Sciatic nerve (tissue), 2 donors: Measurements from ENCODE around the gene INPP5F. TPM values are rescaled to one million over a fixed set of nuclear protein-coding genes. Genes with fewer than 3 reads are reported as not detected.
A peak's percentile ranks its signal among the peaks of the same experiment; 100 is the strongest.

ENCODE experiments used
- ATAC-seq: fragments of 200-7000 bp; cut with Tn5 transposase; one replicate; pipeline ENCODE4 v1.9.1; 2020; ENCODE audit warnings: mild to moderate bottlenecking, moderate library complexity
- DNase-seq: peaks from one replicate; pipeline ENCODE4 v3.0.0-alpha.2; 2020; ENCODE audit warnings: low spot score
- intact Hi-C: fragments of 100-400 bp; cut with DNase I; formaldehyde crosslinking; loops from one replicate; pipeline ENCODE4 v1.14.2; 2022
- total RNA-seq: library from RNA; stranded (reverse); fragmentation: NEBNext Ultra II Directional; extraction: Animal tissue kit (Norgen Biotek cat#: 25700); gene quantifications from one replicate; pipeline ENCODE4 v1.2.1, GENCODE V29; 2021
- donor health status: DM: no; HTN: no; CAD: no.
- donor health status: DM: no; HTN: no; CAD: no.

INPP5F gene
- total RNA-seq, 1 donor from 2014 or later, result 50.6 TPM

DNA sequence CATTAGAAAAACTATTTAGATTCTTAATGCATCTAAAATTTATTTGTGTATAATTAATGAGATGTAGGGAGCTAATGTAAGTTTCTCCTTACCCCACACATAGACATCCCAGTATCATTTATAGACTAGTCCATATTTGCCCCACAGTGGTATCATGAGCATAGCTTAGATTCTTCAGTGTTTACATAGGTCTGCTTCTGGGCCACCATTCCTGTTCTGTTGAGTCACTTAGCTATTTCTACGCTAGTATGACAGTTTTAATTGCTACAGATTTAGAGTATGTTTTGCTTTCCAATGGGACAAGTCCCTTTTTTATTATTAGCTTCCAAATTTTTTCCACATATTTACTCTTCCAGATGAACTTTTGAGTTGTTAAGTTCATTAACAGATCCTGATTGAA lies 77.4 kb downstream of the INPP5F start:
- DNase-seq (no peak), ATAC-seq (no peak)
- intact Hi-C loops, result no loop called here

DNA sequence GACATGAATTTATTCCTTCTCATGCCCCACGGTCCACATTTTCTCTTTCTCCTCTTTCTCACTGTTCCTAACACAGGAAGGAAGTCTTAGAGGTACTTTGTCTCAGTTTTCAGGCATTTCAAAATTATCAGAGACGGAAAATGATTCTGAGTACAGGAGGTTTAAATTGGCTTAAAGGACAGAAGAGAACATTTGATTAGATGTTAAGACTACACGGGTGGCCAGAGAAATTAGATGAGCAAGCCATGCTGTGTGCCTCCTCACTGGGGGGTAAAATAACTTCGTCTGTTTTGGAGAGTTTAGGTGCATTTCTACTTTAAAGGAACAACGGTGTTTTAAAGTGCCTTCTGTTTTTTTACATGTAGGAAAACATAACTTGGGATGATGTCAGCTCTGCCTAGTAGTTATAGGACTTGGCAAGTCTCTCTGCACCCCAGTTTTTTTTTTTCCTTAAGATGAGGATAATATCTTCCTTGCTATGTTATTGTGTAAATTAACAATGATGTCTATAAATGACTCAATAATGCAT lies 79.9 kb downstream of the INPP5F start:
- intact Hi-C loops, result no loop called here
- no peak for ATAC-seq
- DNase-seq, result no peak

DNA sequence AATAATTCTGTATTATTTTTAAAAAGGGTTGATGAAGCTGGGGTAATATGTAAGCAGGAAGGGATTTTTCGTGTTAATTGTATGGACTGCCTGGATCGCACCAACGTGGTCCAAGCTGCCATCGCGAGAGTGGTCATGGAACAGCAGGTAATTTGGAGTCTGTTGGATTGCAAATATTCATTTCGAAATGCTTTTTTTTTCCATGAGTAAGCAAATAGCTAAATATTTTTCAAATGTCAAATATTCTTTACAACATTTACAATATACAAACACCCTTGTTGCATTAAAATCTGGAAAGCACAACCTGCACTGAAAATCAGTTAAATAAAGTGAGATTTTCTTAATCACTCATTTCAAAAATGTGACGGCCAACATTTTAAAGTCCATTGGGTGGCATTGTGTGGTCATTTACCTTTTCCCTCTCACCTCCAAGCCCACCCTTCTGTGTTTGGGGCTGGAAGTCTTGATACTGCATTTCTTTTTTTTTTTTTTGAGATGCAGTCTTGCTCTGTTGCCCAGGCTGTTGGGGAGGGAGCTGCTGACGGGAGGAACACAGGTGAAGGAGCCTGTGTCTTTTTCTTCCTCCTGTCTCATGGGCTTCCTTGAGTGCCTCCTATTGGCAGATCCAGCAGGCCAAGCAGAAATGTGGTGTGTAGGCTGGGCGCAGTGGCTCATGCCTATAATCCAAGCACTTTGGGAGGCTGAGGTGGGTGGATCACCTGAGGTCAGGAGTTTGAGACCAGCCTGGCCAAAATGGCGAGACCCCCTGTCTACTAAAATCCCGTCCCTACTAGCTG lies 80.7 kb downstream of the INPP5F start:
- ATAC-seq (no peak), DNase-seq (no peak)
- intact Hi-C loops, result no loop called here

DNA sequence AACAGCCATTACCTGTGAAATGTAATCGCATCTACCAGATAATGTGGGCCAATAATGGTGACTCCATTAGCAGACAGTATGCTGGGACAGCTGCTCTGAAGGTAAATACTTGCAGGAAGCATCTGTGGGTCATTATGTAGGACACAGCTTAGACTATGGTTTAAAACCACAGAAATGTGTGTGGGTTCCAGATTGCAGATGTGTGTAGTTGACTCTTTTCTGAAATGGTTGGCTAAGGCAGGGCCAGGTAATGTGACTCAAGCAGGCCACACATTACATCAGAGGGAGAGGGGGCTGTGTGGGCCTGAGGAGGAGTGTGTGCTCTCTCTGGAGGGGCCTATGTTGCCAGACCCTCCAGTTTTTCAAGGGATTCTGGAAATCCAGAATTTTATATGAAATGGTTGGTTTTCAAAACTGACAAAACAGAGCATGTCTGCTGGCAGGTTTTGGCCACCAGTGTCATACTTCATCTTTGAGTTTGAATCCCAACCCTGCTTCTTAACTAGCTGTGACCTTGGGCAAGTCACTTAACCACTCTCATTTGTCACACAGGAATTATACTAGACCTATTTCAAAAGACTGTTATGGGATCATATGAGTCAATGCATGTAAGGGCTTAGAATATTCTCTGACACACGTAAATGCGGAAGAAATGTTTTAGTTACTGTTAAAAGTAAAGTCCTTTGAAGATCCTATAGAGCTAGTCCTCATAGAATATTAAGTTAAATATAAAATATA lies 82.3 kb downstream of the INPP5F start:
- ATAC-seq, result no peak
- no peak for DNase-seq
- intact Hi-C loops, result no loop called here

DNA sequence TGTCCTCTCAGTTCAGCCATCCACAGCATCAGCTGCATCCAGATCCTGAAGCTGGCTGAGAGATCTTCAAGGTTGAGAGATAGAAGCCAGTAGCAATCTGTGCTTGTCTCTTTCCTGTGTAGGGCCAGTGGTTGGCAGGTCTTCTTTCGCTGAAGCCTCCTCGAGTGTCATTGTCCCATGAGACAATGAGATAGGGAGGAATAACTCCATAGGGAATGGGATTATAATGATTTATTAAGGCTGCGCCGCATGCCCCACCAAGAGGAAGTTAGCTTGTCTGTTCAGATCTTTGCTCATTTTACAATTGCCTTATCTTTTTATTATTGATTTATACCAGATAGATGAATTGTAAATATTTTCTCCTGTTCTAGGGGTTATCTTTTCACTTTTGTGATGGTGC lies 85.3 kb downstream of the INPP5F start:
- no peak for DNase-seq
- no peak for ATAC-seq
- intact Hi-C loops, result no loop called here

DNA sequence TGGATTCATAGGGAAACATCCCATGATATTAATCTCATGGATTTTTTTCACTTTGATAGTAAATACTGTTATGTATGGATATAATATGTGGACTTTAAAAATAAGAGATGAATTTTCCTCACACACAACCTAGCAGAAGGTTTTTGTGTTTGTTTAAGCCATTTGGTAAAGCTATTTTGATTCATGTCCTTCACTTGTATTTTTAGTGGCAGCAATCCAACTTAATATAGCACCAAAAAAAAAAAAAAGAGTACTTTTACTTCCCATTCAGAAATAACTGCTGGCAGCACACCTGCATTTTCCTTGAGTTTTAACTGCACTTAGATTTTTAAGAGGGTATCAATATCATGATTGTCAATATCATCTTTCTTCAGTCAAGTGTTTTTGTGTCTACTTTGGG lies 86.8 kb downstream of the INPP5F start:
- intact Hi-C loops, result no loop called here
- ATAC-seq, result no peak
- no peak for DNase-seq

DNA sequence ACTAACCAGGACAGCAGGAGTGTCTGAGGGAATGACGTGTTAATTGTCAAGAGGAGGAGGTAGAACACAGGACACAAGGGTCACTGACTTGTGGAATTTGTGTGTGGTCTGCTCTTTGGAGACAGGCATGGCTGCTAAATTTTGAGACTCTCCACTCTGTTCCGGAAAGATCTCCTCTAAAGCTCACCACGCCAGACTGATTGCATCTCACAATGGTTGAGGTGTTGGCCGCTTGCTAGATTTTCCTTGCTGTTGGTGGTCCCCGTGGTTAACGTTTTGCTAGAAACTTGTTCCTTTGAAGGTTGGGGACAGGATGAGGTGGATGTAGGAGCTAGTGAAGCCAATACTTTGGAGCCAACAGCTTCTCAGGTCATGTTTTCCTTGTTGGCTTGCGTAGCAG lies 89.8 kb downstream of the INPP5F start:
- ATAC-seq, result no peak
- intact Hi-C loops, result no loop called here

DNA sequence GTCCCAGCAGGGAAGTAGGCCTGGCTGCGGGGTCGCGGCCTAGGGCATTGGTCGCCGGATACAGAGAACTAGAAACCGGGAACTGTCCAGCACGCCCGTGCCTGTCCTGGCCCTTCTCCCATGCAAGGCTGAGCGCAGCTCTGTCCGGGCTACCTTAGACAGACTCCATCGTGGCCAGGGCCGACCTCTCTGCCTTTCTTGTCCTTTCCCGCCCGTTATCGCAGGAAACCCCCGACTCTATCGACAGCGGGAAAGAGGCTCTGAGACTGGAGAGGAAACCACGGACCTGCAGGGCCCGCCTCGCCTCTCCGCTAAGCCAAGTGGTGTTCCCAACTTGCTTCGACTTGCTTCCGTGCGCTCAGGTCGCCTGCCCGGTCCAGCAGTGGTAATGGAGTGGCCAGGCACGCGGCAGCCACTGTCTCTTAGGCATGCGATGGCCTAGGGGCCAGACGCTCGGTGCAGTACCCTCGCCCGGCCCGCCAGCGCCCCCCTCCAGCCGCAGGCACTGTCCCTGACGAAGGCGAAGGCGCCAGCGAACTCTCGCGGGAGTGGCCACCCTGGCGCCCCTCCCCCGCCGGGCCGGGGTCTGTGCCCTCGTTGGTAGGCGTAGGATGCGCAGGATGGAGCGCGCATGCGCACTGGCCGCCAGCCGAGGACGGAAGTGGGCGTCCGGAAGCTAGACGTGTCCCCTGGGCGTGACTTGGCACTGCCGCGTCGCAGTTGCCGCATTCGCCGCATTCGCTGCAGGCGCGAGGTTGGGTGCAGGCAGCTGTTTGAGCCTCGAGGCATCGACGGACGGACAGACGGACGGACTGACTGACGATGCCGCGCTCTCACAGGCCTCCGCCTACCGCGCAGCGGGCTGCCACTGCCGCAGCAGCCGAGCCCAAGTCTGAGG lies 92.4 kb downstream of the INPP5F start:
- intact Hi-C loops, result no loop called here
- peak; percentile 83 for DNase-seq
- ATAC-seq, result peak; percentile 91

More for the DNA sequence above, 89.8 kb downstream of the INPP5F start:
- DNase-seq, result no peak

DNA sequence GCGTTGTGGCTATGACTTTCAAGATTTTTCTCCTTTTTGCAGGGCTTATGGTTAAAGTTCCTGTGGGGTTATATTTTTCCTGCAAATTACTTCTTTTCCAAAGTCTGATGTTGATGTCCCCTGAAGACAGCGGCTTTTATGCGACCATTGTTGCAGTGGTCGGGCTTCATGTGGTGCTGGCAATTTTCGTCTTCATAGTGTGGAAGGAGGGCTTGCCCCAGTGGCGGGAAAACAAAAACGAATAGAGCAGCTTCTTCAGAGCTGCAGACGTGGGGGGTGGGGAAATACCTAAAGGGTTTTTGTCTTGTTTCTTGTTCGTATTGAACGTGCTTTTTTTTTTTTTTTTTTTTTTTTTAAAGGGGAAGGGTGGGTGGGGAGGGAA lies 93.0 kb downstream of the INPP5F start:
- DNase-seq (no peak), ATAC-seq (peak; percentile 17)
- intact Hi-C loops, result no loop called here

DNA sequence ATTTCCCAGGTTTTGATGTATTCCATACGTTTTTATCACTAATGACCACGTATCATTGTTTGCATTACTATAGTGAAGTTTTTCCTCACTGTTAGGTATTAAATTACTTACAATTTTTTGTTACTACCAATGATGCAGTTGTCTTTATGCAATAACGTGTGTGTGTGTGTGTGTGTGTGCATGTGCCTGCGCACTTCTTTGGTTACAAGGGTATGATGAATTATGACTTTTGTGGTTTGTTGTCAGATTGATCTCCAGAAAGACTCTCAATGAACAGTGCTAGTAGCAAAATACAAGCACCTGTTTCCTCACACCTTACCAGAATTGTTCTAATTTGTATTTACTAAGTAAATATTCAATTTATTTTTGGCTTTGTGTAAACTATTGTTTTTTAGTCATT lies 95.3 kb downstream of the INPP5F start:
- DNase-seq, result no peak
- ATAC-seq, result no peak
- intact Hi-C loops, result no loop called here

DNA sequence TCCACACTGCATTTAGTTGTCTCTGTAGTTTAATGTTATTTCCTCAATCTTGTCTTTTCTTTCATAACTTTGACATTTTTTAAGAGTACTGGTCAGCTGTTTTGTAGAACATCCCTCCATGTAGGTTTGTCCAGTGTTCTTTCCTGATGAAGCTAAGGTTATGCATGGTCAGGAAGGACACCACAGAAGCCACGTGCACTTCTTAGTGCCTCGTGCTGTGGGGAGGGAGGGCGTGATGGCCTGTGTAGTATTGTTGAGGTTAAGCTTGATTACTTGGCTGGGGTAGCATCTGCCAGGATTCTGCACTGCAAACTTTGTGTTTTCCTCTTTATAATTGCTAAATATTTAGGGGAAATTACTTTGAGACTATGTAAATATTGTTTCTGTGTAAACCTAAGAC lies 98.4 kb downstream of the INPP5F start:
- no peak for ATAC-seq
- no peak for DNase-seq
- intact Hi-C loops, result no loop called here

DNA sequence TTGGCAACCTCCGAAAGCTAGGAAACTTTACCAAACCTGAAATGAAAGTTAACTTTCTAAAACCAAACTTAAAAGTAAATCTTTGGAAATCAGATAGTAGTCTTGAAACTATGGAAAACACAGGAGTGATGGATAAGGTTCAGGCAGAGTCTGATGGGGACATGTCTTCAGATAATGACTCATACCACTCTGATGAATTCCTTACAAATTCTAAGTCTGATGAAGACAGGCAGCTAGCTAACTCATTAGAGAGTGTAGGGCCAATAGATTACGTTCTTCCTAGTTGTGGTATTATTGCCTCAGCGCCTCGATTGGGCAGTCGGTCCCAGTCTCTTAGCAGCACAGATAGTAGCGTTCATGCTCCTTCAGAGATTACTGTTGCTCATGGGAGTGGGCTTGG lies 100.9 kb downstream of the INPP5F start:
- DNase-seq, result no peak
- intact Hi-C loops, result no loop called here
- ATAC-seq, result no peak

DNA sequence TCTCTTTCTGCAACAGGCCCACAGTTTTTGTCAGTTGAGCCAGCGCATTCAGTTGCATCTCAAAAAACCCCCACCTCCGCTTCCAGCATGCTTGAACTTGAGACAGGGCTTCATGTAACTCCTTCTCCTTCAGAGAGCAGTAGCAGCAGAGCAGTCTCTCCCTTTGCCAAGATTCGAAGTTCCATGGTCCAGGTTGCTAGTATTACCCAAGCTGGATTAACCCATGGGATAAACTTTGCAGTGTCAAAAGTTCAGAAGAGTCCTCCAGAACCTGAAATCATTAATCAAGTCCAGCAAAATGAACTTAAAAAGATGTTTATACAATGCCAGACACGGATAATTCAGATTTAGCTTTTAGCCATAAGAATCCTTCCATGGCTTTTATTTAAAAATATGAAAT lies 101.6 kb downstream of the INPP5F start:
- intact Hi-C loops, result no loop called here
- DNase-seq (no peak), ATAC-seq (no peak)

DNA sequence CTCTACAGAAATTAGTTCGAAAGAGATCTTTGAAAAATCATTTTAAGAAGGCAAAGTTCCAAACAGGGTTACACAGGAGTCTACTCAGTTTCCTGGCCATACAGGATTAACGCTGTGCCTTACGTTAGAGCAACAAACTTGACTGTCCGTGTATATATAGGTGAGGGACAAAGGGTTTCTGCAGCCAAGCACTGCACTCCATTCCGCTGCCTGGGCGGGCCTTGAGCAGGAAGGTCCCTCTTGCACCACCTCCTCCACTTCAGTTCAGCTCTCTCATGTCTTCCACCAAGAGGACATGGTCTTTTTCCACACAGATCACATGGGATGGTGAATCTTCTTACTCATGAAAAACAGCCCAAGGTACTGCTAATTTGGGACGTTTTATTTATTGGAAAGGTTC lies 103.6 kb downstream of the INPP5F start:
- intact Hi-C loops, result no loop called here
- no peak for DNase-seq
- no peak for ATAC-seq

DNA sequence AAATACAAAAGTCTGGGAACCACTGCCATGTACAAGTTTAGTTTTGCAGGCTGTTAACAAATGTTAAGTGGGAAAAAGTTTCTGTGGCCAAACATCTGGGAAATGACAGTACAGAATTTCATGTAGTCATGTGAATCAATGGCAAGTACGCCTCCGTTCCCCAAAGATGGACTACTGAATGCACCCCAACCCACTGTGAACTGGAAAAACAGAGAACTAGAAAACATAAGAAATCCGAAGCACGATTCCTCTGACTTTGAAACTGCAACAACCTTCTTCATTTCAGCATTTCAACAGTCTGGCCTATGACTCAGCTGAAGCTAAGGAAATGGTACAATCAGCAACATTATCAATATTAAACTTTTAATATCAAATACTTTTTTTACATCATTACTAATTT lies 105.0 kb downstream of the INPP5F start:
- DNase-seq (no peak), ATAC-seq (no peak)
- intact Hi-C loops, result no loop called here

DNA sequence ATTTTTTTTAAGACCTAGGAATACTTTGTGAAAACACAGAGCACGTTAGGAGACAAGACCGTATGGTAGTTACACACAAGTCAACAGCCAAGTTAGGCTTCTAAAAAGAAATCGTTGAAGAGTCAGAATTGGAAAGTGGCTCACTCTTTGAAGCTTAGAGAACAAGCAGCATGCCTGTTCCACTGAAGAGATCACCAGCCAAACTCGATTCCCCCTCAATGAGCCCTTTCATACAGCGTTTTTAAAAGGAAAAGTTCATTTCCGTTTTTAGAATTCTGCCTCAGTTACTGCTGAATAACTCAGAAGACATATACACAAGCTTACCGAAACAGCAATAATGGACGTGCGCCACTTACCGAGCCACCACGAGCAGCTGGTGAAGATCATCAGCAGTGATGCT lies 105.8 kb downstream of the INPP5F start:
- ATAC-seq (no peak), DNase-seq (no peak)
- intact Hi-C loops, result no loop called here

DNA sequence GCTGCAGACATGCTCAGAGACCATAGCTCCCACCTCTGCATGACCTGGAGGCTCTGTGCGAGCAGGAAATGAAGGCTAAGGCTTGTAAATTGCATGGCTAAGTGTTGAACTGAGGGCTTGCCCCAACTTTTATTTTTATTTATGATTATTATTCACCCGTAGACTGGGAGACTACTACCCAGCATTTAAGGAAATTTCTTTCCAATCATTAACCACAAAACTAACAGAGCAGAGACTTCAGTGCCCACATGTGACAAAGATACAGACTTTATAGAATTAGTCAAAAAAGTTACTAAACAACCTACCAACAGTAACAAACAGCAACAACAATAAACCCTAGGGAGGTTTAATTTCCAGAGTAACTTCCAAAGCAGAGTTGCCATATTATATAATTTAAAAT lies 107.1 kb downstream of the INPP5F start:
- intact Hi-C loops, result no loop called here
- DNase-seq (no peak), ATAC-seq (no peak)

DNA sequence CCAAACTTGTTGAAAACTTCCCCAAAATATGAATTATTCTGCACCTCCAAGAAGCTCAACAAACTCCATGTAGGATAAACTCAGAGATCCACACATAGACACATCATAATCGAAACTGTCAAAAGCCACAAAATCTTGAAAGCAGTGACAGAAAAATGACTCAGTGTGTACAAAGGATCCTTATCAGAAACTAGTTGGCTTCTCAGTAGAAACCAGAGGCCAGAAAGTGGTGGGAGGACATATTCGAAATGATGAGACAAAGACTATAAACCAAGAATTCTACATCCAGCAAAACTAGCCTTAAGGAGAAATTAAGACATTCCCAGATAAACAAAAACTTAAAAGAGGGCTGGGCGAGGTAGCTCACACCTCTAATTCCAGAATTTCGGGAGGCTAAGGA lies 108.3 kb downstream of the INPP5F start:
- DNase-seq (no peak), ATAC-seq (no peak)
- intact Hi-C loops, result no loop called here

DNA sequence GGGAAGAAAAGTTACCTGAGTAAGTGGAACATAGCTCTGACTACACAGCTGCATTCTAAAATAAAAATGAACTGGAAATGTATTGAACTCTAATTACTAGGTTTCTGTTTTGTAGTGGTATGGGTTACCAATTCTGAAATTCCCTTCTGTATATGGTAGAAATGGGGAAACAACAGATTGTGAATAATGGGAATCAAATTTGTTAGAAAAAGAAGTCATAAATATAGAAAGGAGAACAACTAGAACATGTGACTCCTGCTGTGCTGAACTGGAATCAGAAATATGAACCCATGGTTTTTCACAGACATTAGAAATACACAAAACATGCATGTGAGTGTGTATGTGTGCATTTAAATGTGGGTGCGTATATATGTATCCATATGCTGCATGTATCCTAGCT lies 119.8 kb downstream of the INPP5F start:
- DNase-seq, result no peak
- intact Hi-C loops, result no loop called here
- no peak for ATAC-seq
